NCI-H345 treated with DMSO at 0.1 percent for 48 hours (cell line): ENCODE measurements around the gene SP5.
"Not testable (repeated sequence)": the region's sequence is repeated elsewhere in the genome, so short reads cannot be mapped to it uniquely, and the experiment has no call there.

Source experiments
- DNase-seq: peaks from one replicate; lab custom pipeline; 2025; ENCODE audit not compliant: unreplicated experiment; lab: John Stamatoyannopoulos, UW

The SP5 gene

DNA sequence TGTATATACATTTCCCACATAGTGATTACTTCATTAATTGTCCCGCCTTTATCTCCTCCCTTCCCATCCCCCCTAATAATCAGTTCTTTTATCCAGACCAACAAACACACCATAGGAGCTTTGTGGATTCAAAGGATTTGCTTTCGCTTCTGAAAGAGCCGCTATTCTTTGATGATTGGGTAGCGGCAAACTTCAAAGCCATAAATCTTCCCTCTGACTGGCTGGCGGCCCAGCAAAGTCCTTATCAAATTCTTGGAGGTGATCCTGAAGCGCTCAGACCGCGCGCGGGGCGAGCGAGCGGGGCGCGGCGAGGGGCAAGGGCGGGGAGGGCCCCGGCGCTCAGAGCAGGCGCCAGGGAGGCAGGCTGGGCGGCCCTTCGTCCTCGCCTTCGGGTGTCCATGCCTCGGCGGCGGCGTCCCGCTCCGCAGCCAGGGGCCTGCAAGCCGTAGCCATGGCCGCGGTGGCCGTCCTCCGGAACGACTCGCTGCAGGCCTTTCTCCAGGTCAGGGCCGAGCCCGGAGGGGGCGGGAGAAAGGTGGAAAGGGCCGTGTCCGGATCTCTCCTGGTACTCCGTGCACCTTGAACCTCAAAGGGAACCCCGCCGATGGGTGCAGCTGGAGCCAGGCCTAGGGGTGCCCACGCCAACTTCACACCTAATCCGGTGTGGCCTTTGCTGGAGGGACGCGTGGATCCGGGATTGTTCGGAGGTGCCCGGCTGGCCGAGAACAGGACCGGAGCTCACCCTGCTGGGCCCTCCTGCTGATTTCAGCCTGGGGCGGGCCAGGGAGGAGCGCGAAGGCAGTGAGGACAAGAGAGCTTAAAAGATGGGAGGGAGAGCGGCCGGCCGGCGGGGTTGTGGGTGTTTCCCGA is at the start of gene SP5:
Gene SP5, plus strand, starts transcription at position 276 of the 870 bp plus-strand sequence. Its CDS starts 176 bp downstream, at position 452.
- peak; percentile 47 for DNase-seq

DNA sequence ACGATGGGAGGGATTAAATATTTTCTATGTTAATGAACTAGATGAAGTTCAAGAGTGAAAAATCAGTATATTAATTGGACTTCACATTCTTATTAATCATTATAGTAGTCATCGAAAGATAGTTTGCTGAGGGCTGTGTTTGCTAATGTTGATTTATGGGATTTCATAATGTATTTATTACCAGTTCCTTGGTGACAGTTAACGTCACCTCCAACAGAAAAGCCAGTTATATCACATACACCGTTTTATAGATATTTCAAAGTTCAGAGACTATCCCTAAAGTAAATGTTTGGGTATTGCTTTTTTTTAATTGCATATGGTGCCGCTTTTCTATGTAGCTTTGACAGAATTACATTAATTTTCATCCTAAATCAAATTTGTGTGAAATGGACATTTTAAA is 49.4 kb upstream of the SP5 start:
- DNase-seq: no peak

DNA sequence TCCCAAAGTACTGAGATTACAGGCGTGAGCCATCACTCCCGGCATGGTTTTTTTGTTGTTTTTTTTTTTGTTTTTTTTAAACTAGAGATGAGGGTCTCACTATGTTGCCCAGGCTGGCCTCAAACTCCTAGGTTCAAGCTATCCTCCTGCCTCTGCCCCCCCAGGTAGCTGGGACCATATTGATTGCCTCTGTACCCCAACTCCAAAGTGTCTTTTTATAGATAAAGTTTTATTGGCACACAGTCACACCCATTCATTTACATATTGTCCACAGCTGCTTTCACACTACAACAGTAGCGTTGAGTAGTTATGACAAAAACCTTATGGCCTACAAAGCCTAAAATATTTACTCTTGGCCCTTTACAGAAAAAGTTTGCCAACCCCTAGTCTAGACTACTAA is 45.2 kb upstream of the SP5 start:
- DNase-seq: no peak

DNA sequence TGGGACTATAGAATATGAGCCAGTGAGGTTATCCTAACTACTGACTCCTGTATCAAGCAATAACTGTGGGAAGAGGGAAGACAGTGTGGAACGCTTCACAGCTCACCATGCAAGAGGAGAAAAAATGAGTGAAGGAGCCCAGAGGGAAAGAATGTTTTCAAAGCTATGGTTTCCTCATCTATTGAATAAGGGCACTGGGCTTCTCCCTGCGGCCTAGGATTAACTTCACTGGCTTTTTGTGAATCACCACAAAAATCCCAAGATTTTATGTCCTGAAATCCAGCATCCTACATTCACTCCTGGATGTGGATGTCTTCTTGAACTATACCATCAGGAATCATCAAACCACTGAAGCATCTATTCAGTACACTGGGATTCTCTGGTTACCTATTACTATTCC is 44.5 kb upstream of the SP5 start:
- DNase-seq: no peak

DNA sequence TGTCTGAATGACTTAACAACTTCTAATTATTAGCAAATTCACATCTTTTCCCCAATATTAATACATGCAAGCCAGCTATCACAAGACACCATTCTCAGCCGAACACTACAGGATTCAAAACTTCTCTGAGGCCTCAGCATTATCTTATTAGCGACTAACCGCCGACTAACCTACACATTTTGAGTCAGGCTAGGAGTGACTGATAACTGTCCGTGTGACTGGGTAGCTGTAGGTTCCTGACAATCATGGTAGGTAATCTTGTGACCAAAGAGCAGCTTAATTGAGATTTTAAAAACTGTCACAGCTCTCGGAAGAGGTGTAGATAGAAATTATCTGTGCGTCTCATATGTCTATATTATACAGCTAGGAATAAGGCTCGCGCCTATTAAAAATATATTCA is 44.1 kb upstream of the SP5 start:
- no peak for DNase-seq

DNA sequence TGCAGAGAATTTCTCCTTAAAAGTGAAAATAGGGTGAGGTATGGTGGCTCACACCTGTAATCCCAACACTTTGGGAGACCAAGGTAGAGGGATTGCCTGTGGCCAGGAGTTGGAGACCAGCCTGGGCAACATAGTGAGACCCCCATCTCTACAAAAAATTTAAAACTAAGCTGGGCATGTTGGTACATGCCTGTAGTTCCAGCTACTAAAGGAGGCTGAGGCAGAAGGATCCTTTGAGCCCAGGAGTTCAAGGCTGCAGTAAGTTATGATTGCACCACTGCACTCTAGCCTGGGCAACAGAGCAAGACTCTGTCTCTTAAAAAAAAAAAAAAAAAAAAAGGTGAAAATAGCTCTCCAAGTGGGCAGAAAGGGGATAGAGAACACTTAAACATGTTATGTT is 40.9 kb upstream of the SP5 start:
- not testable (repeated sequence) for DNase-seq

DNA sequence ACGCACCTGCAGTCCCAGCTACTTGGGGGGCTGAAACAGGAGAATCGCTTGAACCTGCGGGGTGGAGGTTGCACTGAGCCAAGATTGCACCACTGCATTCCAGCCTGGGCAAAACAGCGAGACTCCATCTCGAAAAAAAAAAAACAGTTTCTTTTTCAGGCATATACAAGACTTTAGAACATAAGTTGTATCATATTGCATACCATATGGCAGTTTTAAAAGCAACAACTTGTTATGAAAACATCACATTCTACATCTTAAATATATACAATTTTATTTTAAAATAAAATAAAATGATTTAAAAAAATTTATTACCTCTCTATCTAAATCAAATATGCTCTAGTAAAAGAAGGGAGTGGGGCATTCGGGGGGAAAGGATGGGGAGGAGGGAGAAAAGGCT is 39.4 kb upstream of the SP5 start:
- DNase-seq: no peak

DNA sequence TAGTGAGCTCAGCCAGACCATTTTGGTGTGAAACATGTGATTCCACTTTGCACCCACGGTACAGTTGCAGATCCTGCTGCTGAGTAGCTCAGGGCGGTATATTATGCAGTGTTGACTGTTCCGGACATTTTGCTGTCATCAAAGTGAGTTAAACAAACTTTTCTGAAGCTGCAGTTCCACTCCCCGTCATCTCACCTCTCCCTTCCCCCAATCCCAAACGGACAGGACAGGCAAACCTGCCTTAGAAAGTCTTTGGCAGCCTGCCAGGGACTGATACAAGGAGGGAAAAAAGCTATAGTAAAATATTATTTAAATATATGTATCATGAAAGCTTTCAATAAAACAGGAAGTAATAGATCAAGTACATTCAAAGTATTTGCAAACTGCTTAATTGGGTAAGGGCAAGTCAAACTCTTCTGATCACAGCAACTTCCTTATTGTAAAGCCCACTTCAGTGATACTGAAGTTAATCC is 35.5 kb upstream of the SP5 start:
- peak; percentile 42 for DNase-seq

DNA sequence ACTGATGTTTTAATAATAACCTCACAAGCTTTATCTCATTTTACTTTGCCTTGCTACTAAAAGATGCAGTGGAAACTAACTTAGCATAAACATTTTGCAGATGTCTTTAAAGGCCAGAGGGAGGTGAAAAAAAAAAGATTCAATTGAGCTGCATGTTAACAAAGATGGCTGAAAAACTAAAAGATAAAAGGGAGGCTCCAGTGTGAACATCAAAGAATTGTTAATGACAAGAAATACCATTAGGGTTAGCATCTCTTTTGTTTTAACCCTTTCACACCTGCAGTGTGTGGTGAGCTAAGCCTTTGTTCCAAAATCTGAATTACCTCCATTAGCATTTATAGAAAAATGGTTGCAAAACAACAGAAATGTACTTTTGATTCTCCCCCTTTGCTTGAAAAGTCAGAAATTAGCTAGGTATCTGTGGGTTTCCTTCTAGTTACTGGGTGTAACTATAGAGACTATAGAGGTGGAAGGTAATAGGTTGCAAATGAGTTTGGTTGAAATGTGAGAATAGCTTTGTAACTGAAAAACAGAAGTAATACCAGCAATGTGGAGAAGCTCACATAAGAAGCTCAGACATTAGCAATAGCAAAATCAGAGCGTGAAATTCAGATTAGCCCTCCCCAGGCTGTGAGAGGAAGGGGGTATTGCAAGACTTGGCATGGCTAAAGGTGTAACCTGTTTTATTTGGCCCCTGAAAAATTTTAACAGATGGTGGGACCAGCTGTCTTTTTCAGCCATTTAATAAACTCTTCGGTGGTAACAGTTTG is 34.8 kb upstream of the SP5 start:
- no peak for DNase-seq

DNA sequence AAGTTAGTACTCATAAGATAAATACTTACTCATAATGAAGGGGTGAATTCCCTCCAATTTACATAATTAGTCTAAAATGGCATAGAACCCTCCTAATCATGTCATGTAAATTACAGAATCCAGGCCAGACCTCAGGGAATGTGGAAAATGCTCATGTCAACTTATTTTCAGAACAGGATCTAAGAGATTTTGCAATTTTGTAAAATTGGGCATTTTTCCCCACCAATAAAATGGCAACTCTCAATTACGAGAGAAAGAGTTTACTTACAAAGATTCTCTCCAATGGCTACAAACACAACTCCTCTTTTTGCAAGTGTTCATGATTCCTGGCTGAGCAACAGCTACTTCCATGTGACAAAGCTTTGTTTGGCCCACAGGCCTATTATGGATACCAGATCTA is 33.8 kb upstream of the SP5 start:
- DNase-seq: no peak

DNA sequence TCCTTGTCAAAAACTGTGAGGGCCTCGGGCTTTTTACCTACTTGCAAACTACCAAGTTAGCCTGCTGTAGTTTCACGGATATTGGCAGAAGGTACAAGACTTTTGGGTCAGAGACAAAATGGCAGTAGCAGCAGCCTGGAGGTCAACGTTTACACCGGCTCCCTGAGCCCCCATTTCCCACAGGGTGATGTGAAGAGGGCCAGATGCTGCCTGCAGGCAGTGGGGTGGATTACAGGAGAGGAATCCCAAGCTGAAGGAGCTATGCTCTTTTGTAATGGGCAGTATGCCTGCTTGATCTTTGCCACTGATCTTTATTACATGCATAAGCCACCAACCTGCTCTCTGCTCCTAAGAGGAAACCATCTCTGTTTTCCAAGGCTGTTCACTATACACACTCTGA is 29.5 kb upstream of the SP5 start:
- no peak for DNase-seq

DNA sequence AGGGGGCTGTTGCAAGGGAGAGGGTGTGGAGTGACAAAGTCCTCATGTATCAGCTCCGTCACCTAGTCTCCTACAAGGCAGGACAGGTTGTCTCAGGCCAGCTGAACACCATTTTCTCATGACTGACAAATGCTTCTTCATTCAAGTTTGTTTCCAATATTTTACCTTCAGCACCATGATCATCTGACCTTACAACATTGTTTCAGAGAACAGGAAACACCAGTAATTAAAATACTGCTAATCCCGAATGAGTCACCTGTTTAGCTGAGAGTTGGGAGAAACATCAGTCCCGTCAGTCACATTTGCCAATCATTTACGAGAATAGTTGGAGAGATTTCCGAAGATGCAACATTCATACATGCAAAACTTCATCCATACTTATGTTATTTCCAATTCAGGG is 25.7 kb upstream of the SP5 start:
- no peak for DNase-seq

DNA sequence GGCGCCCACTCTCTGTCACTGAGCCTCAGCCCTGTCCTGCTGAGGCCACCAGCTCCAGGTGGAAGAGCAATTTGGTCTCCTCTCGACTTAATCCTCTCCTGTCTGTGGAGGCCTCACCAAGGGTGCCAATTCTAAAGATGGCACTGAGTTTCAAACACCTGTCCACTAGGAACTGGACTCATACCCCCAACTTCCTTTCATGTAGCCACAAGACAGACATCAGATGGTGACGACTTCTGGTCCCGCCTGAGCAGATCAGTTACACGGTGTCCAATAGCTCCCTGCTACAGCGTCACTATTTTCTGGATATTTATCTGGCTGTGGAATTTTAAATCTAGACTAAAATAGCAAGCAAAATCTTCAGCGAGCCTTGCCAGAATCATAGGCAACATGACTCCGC is 24.5 kb upstream of the SP5 start:
- no peak for DNase-seq

DNA sequence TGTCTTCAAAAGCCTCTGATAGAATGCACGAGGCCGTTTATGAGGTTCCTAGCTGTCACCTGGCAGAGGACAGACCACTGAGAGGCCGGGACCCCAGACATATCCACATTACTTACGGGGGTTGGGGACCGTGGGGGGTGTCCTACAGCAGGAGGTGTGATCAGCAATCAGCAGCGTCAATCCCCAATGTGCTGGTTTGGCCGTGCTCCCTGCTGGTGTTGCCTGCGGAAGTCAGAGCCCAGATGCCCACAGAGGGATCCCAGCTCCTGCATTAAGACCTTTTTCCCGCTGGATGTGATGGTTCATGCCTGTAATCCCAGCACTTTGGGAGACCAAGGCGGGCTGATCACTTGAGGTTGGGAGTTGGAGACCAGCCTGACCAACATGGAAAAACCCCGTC is 20.8 kb upstream of the SP5 start:
- DNase-seq: no peak

DNA sequence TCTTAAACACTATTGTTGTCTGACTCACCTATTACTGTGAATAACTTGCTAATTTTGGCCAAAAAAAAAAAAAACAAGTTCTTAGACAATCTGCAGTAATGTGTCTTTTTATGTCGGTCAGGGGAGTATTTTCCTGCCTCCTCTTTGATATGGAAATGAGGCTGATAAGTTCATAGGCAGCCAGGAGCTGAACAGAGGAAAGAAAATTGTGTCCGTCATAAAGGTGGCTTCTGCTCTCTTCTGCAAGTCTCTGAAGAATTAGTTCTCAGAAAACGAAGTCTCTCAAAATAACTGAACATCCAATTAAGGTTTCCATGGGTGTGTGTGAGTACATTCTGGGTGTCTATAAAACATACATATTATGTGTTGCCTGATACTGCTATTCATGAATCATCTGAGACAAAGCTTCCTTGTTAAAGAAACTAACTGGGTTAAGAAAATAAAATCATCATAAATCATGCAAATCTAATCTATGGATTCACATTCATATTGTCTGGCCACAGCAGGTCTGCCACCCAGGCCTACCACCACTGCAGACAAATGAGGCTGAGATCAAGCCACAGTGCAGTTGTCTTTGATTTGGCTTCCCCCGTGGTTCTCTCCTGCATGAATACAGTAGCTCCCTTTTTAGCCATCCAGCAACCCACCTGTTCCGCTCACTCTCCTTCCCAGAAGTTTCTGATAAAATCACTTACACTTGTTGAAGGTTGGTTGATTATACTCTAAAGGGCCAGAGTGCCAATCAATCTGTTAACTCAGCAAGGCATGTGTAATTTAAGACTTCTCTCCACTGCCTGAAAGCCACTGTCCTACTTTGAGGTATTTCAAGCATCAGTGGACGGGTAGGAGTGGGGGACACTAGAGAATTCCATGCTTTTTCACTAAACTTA is 19.4 kb upstream of the SP5 start:
- DNase-seq: no peak

DNA sequence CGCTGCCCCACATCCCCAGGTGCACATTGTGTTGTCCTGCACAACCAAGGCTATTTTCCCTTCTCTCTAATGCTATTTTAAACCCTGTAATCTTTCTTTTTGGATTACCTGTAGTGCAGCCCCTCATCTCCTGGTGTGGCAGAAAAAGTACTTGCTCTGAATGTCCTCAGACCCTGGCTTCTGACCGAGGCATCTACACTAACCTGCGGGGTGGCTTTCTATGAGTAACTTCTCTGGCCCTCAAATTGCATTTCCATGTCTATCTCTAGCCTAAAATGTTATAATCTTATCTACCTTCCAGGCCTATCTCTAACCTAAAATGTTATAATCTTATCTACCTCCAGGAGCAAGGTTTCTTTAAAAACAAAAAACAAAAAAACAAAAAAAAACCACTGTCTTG is 18.2 kb upstream of the SP5 start:
- DNase-seq: no peak

DNA sequence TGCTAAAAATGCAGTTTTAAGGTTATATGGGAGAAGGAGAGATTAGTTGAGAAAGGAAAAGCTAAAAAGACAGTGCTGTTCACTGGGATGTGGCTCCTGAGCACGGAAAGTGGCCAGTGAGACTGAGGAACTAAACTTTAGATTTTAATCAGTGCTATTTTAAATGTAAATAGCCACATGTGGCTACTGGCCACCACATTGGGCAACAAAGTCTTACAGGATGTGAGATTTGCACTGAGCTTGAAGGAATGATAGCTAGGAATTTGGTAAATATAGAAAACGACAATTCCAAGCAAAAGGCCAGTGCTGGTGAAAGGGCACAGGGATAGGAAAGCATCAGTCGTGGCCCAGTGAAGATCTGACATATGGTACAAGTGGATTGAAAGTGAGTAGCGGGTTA is 14.1 kb upstream of the SP5 start:
- DNase-seq: no peak

DNA sequence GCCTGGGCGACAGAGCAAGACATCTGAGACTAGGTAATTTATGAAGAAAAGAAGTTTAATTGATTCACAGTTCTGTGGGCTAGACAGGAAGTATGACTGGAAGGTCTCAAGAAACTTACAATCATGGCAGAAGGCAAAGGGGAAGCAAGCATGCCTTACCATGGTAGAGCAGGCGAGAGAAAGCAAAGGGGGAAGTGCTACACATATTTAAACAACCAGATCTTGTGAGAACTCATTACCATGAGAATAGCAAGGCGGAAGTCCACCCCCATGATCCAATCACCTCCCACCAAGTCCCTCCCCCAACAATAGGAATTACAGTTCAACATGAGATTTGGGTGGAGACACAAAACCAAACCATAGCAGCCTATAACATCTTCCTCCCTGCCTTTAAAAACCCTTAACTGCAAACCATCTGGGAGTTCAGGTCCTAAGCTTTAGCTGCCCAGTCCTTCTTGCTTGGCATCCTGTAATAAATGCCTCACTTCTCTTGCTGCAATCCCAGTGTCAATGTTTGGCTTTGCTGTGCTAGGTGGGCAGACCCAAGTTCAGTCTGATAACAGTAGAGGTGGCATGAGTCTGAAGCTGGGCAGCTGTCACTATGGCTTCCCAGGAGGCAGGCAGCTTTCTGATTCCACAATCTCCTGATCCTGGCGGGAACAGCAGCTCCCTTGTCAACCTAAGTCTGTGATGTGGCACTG is 11.2 kb upstream of the SP5 start:
- DNase-seq: no peak

DNA sequence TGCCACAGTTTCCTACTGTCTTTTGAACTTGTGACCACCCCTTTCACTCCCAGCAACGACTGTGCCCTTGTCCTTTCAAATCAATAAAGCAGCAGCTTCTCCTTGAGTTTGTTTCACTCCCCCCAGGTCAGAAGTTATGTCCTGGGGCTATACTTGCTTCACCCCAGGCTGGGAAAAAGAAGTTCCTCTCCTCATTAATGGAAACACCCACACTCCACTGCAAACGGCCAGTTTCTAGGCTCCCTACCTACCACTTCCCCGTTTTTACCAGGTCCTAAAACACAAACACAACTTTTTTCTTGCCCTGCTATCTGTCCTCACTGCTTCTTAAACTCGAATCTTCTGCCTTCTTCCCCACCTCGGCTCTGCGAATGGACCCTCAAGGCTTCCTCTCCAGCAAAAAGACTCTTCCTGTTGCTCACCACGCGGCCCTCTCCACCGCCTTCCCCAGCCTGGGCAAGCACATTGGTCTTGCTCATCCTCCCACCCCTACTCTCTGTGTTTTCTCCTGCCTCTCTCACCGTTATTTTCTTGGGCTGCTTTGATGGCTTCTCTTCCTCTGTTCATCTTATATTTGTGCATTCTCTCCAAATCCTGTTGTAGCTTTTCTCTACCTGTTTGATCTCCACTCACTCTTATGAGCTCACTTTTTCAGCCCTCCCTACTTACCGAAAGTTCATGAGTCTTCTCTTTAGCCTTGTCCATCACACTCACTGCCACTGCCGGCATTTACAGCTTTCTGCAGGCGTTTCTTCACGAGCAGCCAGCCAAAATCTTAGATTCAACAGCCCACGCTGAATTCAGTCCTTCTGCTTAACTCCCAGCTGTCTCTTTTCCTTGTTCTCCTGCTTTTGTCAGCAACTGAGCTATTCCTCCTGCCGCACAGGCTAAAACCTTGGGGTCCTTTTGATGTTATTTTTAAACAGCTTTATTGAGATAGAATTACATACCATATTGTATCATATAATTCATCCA is 7.0 kb upstream of the SP5 start:
- DNase-seq: no peak

DNA sequence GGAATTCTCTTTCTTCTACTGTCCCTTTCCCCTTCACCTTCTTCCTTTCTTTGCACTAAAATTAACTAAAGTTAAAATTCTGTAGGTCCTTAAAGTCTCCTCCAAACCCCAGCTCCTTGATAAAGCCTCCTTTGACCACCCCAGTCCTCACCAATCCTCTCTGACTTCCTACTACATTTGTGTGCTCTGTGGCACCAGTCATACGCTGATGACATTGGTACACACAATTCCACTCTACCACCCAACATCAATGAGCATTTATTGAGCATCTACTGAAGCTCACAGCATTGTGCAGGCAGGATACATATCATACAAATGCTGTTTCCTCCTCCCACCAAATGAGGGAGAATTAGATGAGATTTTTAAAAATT is 4.5 kb upstream of the SP5 start:
- no peak for DNase-seq
